Dendritic cell treated with granulocyte-macrophage colony-stimulating factor and Interleukin-4, amounts not matched to agents 40 ng/mL and 50 ng/mL, for 4 days (primary cell): Measurements from ENCODE around the gene FHDC1.

Experiments
- H3K27ac Mint-ChIP-seq: one replicate; pipeline ENCODE4 v1.8.0; 2022; ENCODE audit warnings: mild to moderate bottlenecking, mixed read lengths
- H3K27me3 Mint-ChIP-seq: one replicate; pipeline ENCODE4 v1.8.0; 2022; ENCODE audit warnings: mild to moderate bottlenecking, mixed read lengths
- H3K36me3 Mint-ChIP-seq: one replicate; pipeline ENCODE4 v1.8.0; 2022; ENCODE audit warnings: low read depth, mixed read lengths
- H3K4me1 Mint-ChIP-seq: one replicate; pipeline ENCODE4 v1.8.0; 2022; ENCODE audit warnings: low read depth, mixed read lengths
- H3K4me3 Mint-ChIP-seq: one replicate; pipeline ENCODE4 v1.8.0; 2022; ENCODE audit warnings: mild to moderate bottlenecking, moderate library complexity, mixed read lengths
- H3K9me3 Mint-ChIP-seq: one replicate; pipeline ENCODE4 v1.8.0; 2022; ENCODE audit warnings: mixed read lengths
- intact Hi-C: fragments of 100-400 bp; cut with micrococcal nuclease; formaldehyde crosslinking; loops from one replicate; pipeline ENCODE4 v1.15.0; 2022

The FHDC1 gene

GRCh38 chr4:153005899-153006381 lies 69.8 kb downstream of the FHDC1 start:
- no peaks in the 10 kb centered on the region for H3K27me3 Mint-ChIP-seq
- no peak overlapping the region for H3K27ac Mint-ChIP-seq
- H3K4me1 Mint-ChIP-seq, result peaks cover 15% of the 10 kb centered on the region
- no peaks in the 10 kb centered on the region for H3K36me3 Mint-ChIP-seq
- intact Hi-C loops, result no loop called here
- no peak overlapping the region for H3K4me3 Mint-ChIP-seq
- peaks cover 20% of the 10 kb centered on the region for H3K9me3 Mint-ChIP-seq

GRCh38 chr4:153008578-153009199 lies 72.6 kb downstream of the FHDC1 start:
- Mint-ChIP-seq H3K9me3 (peaks cover 31% of the 10 kb centered on the region), H3K27ac (no peak overlapping the region), H3K4me3 (no peak overlapping the region), H3K27me3 (no peaks in the 10 kb centered on the region), H3K4me1 (peaks cover 15% of the 10 kb centered on the region), H3K36me3 (no peaks in the 10 kb centered on the region)
- intact Hi-C loops, result no loop called here

GRCh38 chr4:153010146-153010545 lies 74.0 kb downstream of the FHDC1 start:
- H3K9me3 Mint-ChIP-seq, result peaks cover 31% of the 10 kb centered on the region
- no peak overlapping the region for H3K4me3 Mint-ChIP-seq

GRCh38 chr4:153013202-153013977 lies 77.3 kb downstream of the FHDC1 start:
- no peak overlapping the region for H3K27ac Mint-ChIP-seq
- H3K4me1 Mint-ChIP-seq, result peaks cover 7% of the 10 kb centered on the region
- peaks cover 31% of the 10 kb centered on the region for H3K9me3 Mint-ChIP-seq
- H3K4me3 Mint-ChIP-seq, result no peak overlapping the region
- no peaks in the 10 kb centered on the region for H3K36me3 Mint-ChIP-seq
- intact Hi-C loops, result no loop called here
- no peaks in the 10 kb centered on the region for H3K27me3 Mint-ChIP-seq

More at GRCh38 chr4:153010146-153010545, 74.0 kb downstream of the FHDC1 start:
- Mint-ChIP-seq H3K27me3 (no peaks in the 10 kb centered on the region), H3K4me1 (peaks cover 7% of the 10 kb centered on the region), H3K27ac (no peak overlapping the region), H3K36me3 (no peaks in the 10 kb centered on the region)
- intact Hi-C loops, result no loop called here

- H3K36me3 Mint-ChIP-seq, result no peaks in the 10 kb centered on the region
- intact Hi-C loops, result no loop called here
- H3K27me3 Mint-ChIP-seq, result no peaks in the 10 kb centered on the region
- H3K9me3 Mint-ChIP-seq, result peaks cover 26% of the 10 kb centered on the region
- no peak overlapping the region for H3K4me3 Mint-ChIP-seq
- no peak overlapping the region for H3K27ac Mint-ChIP-seq
- H3K4me1 Mint-ChIP-seq, result peaks cover 7% of the 10 kb centered on the region
Observed at GRCh38 chr4:153014460-153014859, 78.3 kb downstream of the FHDC1 start.

GRCh38 chr4:153016592-153016991 lies 80.5 kb downstream of the FHDC1 start:
- Mint-ChIP-seq H3K4me1 (no peaks in the 10 kb centered on the region), H3K9me3 (peaks cover 8% of the 10 kb centered on the region), H3K4me3 (no peak overlapping the region), H3K36me3 (no peaks in the 10 kb centered on the region), H3K27me3 (no peaks in the 10 kb centered on the region), H3K27ac (no peak overlapping the region)
- intact Hi-C loops, result no loop called here

- Mint-ChIP-seq H3K36me3 (no peaks in the 10 kb centered on the region), H3K27ac (no peak overlapping the region), H3K4me1 (no peaks in the 10 kb centered on the region), H3K4me3 (no peak overlapping the region), H3K27me3 (no peaks in the 10 kb centered on the region), H3K9me3 (no peaks in the 10 kb centered on the region)
- intact Hi-C loops, result no loop called here
Observed at GRCh38 chr4:153018031-153018430, 81.9 kb downstream of the FHDC1 start.

- intact Hi-C loops, result no loop called here
- Mint-ChIP-seq H3K9me3 (no peaks in the 10 kb centered on the region), H3K27ac (no peak overlapping the region), H3K27me3 (no peaks in the 10 kb centered on the region), H3K4me1 (peaks cover 6% of the 10 kb centered on the region), H3K4me3 (no peak overlapping the region), H3K36me3 (no peaks in the 10 kb centered on the region)
Observed at GRCh38 chr4:153018684-153019083, 82.6 kb downstream of the FHDC1 start.

GRCh38 chr4:153019906-153020305 lies 83.8 kb downstream of the FHDC1 start:
- Mint-ChIP-seq H3K4me3 (no peak overlapping the region), H3K36me3 (no peaks in the 10 kb centered on the region), H3K27ac (no peak overlapping the region), H3K9me3 (no peaks in the 10 kb centered on the region), H3K4me1 (peaks cover 11% of the 10 kb centered on the region), H3K27me3 (no peaks in the 10 kb centered on the region)
- intact Hi-C loops, result no loop called here

- H3K9me3 Mint-ChIP-seq, result no peaks in the 10 kb centered on the region
- H3K36me3 Mint-ChIP-seq, result no peaks in the 10 kb centered on the region
- no peak overlapping the region for H3K27ac Mint-ChIP-seq
- H3K27me3 Mint-ChIP-seq, result no peaks in the 10 kb centered on the region
- H3K4me3 Mint-ChIP-seq, result no peak overlapping the region
- H3K4me1 Mint-ChIP-seq, result peaks cover 11% of the 10 kb centered on the region
- intact Hi-C loops, result no loop called here
Observed at GRCh38 chr4:153020457-153020856, 84.3 kb downstream of the FHDC1 start.

GRCh38 chr4:153021276-153021675 lies 85.2 kb downstream of the FHDC1 start:
- Mint-ChIP-seq H3K27me3 (no peaks in the 10 kb centered on the region), H3K4me1 (peaks cover 11% of the 10 kb centered on the region), H3K9me3 (no peaks in the 10 kb centered on the region), H3K36me3 (no peaks in the 10 kb centered on the region), H3K27ac (no peak overlapping the region), H3K4me3 (no peak overlapping the region)
- intact Hi-C loops, result no loop called here

- H3K27me3 Mint-ChIP-seq, result no peaks in the 10 kb centered on the region
- H3K4me3 Mint-ChIP-seq, result no peak overlapping the region
- no peak overlapping the region for H3K27ac Mint-ChIP-seq
- no peaks in the 10 kb centered on the region for H3K36me3 Mint-ChIP-seq
- H3K4me1 Mint-ChIP-seq, result peaks cover 11% of the 10 kb centered on the region
- intact Hi-C loops, result no loop called here
- no peaks in the 10 kb centered on the region for H3K9me3 Mint-ChIP-seq
Observed at GRCh38 chr4:153022241-153022715, 86.2 kb downstream of the FHDC1 start.

- H3K27me3 Mint-ChIP-seq, result no peaks in the 10 kb centered on the region
- H3K9me3 Mint-ChIP-seq, result no peaks in the 10 kb centered on the region
- H3K4me3 Mint-ChIP-seq, result no peak overlapping the region
- H3K27ac Mint-ChIP-seq, result no peak overlapping the region
- intact Hi-C loops, result no loop called here
- H3K36me3 Mint-ChIP-seq, result no peaks in the 10 kb centered on the region
- H3K4me1 Mint-ChIP-seq, result peaks cover 11% of the 10 kb centered on the region
Observed at GRCh38 chr4:153023139-153023538, 87.0 kb downstream of the FHDC1 start.

- H3K9me3 Mint-ChIP-seq, result peaks cover 2% of the 10 kb centered on the region
- H3K4me1 Mint-ChIP-seq, result peaks cover 11% of the 10 kb centered on the region
- H3K4me3 Mint-ChIP-seq, result no peak overlapping the region
- no peak overlapping the region for H3K27ac Mint-ChIP-seq
- no peaks in the 10 kb centered on the region for H3K36me3 Mint-ChIP-seq
- H3K27me3 Mint-ChIP-seq, result no peaks in the 10 kb centered on the region
- intact Hi-C loops, result no loop called here
Observed at GRCh38 chr4:153023692-153024394, 87.7 kb downstream of the FHDC1 start.
